ENCODE measurements around the gene THEM4.

Gene THEM4

GRCh38 chr1:151942882-151943281, 33.6 kb upstream of the THEM4 start:
- TF ChIP-seq CTCF (IDR thresholded peaks at IDR 0.05; ENCODE audit: low read depth, low read length, missing control alignments) = no peak
- H3K4me3 ChIP-seq (replicated peaks; ENCODE audit: low read depth, low read length) = no peak overlapping the region
- DNase-seq (ENCODE audit: extremely low read depth, low read depth) = no peak

- DNase-seq (ENCODE audit: extremely low read depth, low read depth) = no peak
- H3K4me3 ChIP-seq (replicated peaks; ENCODE audit: low read depth, low read length) = no peak overlapping the region
- TF ChIP-seq CTCF (IDR thresholded peaks at IDR 0.05; ENCODE audit: low read depth, low read length, missing control alignments) = no peak
These were observed 31.2 kb upstream of the THEM4 start for GRCh38 chr1:151940541-151940940.

- TF ChIP-seq CTCF (IDR thresholded peaks at IDR 0.05; ENCODE audit: low read depth, low read length, missing control alignments) = no peak
- no peak for DNase-seq (ENCODE audit: extremely low read depth, low read depth)
- H3K4me3 ChIP-seq (replicated peaks; ENCODE audit: low read depth, low read length) = no peak overlapping the region
These were observed 30.5 kb upstream of the THEM4 start for GRCh38 chr1:151939779-151940178.

GRCh38 chr1:151939141-151939540, 29.8 kb upstream of the THEM4 start:
- TF ChIP-seq CTCF (IDR thresholded peaks at IDR 0.05; ENCODE audit: low read depth, low read length, missing control alignments) = no peak
- no peak for DNase-seq (ENCODE audit: extremely low read depth, low read depth)
- no peak overlapping the region for H3K4me3 ChIP-seq (replicated peaks; ENCODE audit: low read depth, low read length)

- no peak for TF ChIP-seq CTCF (IDR thresholded peaks at IDR 0.05; ENCODE audit: low read depth, low read length, missing control alignments)
- DNase-seq (ENCODE audit: extremely low read depth, low read depth) = no peak
- H3K4me3 ChIP-seq (replicated peaks; ENCODE audit: low read depth, low read length) = no peak overlapping the region
These were observed 27.3 kb upstream of the THEM4 start for GRCh38 chr1:151936653-151937052.

GRCh38 chr1:151935894-151936602, 26.7 kb upstream of the THEM4 start:
- H3K4me3 ChIP-seq (replicated peaks; ENCODE audit: low read depth, low read length) = no peak overlapping the region
- DNase-seq (ENCODE audit: extremely low read depth, low read depth) = no peak
- TF ChIP-seq CTCF (IDR thresholded peaks at IDR 0.05; ENCODE audit: low read depth, low read length, missing control alignments) = no peak

- DNase-seq (ENCODE audit: extremely low read depth, low read depth) = no peak
- TF ChIP-seq CTCF (IDR thresholded peaks at IDR 0.05; ENCODE audit: low read depth, low read length, missing control alignments) = no peak
- no peak overlapping the region for H3K4me3 ChIP-seq (replicated peaks; ENCODE audit: low read depth, low read length)
These were observed 25.8 kb upstream of the THEM4 start for GRCh38 chr1:151935154-151935553.

All from HFF-Myc (cell line).